GM19240 (cell line): ENCODE data around the gene SEMA3D.

Source experiments
- DNase-seq: peaks from one replicate; pipeline ENCODE4 v3.0.0; 2011; ENCODE audit warnings: low spot score; ENCODE audit not compliant: insufficient read length

The SEMA3D gene

DNA sequence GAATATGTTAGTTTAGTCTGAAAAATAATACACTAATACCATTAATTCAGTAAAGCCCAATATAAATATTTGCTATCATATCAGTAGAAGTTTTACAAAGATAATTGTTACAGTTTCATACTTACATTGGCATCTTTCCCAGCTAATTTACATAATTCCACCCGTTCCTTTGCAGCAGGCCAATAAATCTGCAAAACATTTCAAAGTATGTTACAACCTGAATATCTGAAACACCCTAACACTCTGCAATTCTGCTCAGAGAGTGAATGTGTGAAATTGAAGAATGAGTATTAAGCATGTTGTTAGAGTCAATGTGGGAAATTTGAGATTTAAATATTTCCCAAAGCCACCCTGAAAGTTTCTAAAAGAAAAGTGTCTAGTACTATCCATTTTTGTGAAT, 105.5 kb downstream of the SEMA3D start:
- no peak for DNase-seq

DNA sequence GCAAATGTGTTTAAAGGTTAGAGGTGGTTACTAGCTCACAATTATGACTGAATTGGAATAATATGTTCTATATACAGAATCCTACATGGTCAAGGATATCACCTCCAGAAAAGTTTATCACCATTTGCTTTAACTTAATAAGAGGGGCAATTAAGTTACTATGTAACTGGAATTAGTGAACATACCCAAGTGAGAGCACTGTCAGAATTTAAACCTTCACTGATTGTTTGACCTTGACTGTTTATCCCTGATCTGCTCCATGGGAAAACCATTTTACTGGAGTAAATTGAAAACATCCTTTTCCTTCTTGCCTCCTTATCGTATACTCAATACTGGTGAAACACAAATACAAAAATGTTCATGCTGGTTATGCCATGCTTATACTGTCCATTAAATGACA, 107.4 kb downstream of the SEMA3D start:
- DNase-seq, result no peak

DNA sequence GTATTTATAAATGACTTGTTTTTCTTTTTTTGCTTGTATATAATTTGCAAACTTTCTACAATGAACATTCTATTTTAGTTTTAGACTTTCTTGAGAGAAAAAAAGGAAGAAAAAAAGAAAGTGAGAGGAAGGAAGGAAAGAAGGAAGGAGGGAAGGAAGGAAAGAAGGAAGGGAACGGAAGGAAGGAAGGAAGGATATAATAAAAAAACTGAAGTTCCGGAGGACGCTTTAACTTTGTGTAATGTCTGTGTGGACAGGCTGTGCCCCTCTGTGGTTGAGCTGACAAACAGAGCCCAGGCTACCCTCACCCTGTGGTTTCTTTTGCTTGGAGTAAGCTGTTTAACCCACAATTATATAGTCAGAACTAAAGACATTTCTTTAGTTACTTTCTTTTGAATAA, 108.7 kb downstream of the SEMA3D start:
- DNase-seq, result no peak

DNA sequence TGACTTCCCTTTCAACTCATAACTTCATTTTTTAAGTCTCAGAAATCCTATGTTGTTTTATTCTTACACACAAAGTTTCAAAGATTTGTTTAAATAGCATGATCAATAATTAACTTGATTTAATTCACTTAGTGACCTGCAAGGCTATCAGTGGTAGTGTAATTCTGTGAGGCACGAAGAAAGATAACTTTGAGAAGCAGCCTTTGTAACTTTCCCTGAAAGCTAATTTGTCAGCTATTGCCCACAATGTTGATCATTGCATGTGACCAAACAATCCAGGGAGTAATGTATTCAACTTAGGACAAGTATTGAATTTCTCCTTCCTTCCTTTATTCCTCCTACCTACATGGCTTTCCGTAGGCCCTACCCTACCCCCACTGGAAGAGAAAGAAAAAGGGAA, 111.0 kb downstream of the SEMA3D start:
- no peak for DNase-seq

DNA sequence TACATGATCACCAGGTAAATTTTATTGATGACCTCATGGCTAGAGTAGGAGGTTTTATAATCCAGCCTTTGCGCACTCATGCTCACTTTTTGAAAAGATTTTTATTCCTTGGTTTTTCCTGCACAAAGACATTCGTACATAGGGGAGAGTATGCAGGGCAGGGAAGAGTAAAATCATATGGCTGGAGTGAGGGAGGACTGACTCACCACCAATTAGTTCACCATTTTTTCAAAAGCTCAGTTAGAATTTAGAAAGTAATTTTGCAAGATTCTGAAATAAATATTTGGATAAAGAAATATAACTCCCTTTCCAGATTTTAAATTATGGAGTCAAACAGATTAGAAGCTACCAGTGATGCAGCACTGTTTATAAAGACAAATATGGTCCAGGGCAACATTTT, 111.9 kb downstream of the SEMA3D start:
- no peak for DNase-seq

DNA sequence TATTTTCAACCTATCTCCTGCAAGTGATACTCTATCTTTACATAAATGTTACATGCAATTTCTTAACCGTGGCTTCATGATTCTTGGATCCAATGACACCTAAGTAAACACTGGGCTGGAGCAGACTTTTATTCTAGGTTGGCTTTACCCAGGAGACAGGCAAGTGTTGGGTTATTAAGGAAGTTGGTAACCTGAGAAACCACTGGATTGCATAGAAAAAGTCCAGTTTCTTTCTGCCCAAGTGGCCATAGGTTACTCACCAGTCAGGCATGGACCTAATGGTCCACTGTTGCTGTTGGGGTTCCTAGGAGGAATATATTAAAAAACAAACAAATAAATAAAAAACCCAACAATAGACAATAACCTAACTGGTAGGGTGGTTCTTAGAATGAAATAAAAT, 112.8 kb downstream of the SEMA3D start:
- no peak for DNase-seq

DNA sequence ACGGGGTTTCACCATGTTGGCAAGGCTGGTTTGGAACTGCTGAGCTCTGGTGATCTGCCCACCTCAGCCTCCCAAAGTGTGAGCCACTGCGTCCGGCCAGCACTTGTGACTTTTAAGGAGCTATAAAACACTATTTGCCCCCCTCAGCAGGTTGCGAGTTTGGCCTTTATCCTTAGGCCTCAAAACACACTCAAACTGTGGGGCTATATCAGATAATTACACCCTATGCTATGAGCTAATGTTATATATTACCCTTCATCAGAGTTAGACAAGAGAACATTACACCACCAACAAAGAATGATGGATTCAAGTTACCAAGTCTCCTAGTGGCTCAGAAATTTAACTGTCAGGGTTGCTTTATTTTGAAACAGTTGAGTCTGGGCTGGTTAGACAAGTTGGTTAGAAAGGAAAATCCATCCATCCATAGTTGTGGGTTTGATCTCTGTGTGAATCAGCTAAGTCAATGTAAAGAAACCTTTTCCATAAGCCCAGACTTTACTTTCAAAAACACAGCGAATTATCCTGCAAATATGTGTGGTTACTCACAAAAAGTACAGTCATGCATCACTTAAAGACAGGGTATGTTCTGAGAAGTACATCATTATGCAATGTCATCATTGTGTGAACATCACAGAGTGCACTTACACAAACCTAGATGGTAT, 115.8 kb downstream of the SEMA3D start:
- no peak for DNase-seq

DNA sequence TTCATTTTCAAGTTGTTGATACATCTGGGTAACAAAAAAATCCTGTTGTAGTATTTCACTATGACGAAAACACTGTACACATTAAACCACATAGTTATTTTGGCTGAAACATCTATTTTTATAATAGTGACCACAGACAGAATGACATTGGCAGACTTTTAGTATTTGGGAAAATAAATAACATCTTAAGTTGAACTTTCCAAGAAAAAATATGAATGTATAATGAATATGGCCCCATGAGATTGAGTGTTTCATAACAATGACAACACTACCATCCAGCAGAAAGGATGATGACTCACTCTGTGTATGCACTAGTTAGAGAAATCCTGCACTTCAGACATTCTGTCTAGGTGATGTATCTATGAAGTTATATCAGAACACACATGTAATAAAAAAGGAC, 118.1 kb downstream of the SEMA3D start:
- DNase-seq, result no peak

DNA sequence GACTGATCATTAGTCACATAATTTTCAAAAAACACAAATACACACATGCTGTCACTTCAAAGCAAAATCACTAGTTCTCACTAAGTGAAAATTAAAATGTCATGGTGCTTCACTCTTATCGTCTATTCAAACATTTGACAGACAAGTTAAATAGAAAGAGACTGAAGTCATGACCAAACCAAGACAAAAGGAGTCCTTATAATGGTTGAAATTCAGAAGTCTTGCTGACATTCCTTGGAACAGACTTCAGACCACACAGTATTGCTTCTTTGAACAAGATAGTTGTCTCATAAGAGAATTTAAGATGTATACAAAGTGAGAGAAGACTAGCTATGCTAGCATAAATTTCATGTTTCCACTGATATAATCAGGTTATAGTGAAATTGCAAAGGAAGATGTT, 119.5 kb downstream of the SEMA3D start:
- no peak for DNase-seq

DNA sequence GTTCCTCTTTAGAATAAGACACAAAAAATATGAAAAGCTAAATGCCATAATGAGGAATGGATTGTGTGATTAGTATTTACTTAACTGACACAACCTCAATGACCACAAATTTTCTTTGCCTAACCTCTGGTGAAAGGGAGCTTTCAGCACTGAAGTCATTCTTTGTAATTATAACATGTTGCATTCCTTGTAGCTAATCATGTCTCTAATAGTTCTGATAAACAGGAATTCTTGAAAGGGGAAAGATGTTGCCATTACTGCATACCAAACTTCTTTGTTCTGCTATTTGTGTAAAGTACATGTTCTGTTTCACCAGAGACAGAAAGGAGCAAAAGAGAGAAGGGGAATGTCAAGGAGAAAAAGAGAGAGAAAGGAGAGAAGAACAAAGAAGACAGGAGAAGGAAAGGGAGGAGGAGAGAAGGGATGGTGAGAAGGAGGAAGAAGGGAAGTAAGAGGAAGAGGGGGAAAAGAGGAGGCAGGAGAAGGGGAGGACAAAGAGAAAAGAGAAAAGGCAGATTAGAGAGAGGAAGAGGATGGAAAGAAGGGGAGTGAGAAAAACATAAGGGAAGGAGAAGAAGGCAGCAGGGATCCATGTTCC, 120.9 kb downstream of the SEMA3D start:
- DNase-seq, result no peak

DNA sequence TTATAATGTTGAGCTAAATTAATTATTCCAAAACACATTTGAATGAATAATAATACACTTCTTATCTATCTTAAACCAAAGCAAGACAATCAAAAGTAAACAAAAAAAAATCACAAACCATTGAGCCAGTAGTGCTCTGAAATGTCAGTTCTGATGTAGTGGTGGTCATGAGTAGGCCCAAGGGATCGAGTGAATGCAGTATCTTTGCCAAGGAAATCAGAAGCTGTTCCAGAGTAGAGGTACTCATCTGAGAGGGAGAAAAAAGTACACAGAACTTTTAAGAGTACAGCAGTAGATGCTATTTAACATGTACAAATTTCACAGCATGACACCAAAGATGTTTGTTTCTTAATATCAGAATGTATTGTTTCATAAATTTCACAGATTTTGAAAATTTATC, 121.5 kb downstream of the SEMA3D start:
- DNase-seq, result no peak

DNA sequence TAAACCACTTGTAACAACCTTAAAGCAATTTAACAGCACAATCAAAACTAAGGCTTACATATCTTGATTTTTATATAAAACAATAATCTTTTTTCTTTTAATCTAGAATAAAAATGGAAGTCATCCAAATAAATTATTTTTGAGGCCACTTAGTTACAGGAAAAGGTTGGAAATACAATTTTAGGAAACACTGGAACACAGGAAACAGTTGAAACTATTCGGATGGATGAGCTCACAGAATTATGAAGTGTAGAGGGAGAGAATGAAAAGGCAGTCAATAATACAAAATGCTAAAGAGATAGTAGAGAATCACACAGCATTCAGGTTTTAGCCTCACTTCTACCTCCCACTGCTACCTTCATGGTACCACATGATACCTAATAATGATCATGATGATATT, 124.2 kb downstream of the SEMA3D start:
- DNase-seq, result no peak

DNA sequence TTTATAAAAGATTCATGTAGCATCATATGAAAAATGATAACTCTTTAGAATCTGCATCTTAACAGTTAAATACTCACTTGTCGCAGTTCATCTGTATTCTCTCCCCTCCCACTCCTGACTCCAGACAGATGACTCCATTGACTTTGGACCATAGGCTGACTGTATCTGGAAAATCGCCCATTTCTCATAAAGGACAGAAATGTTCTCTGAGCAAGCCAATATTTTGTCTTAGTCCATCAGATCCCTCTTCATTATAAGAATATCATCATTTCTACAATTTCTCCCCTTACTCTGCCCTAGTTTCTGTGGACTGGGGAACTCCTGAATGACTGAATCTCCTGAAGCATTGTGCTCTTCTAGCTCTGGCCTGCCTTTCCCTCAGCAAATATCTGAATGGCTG, 125.4 kb downstream of the SEMA3D start:
- DNase-seq, result no peak

DNA sequence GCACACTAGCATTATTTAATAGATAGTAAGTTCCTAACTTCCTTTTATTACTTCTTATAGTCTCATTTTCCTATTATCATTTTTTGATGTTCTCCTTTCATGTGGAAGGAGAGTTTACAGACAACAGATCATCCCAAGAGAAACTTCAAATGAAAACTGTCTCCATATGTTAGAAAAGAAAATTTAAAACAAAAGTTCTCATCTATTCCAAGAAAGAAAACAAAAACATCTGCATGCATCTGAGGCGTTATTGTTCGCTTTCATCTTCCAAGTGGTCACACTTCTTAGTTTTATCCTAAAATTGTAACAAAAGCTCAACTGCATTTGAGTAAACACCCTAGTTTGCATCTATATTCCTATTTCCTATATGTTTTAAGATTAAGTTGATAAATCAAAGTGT, 126.2 kb downstream of the SEMA3D start:
- no peak for DNase-seq

DNA sequence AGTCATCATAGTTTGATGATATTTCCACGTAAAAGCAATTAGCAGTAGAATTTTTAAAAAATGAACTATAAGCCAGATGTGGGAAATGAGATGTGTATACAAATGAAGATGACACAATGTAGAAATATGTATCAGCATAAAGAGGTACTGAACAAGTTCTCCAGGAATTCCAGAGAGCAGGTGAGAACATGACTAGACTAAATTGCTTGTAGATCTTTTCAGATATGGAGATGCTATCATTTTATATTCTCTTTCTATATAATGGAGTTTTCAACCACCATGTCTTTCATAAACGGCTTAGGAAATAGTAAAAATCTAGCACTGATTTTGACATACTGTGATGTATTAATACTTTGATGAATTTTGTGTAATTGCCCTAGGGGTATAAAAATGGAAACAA, 130.9 kb downstream of the SEMA3D start:
- DNase-seq, result no peak

DNA sequence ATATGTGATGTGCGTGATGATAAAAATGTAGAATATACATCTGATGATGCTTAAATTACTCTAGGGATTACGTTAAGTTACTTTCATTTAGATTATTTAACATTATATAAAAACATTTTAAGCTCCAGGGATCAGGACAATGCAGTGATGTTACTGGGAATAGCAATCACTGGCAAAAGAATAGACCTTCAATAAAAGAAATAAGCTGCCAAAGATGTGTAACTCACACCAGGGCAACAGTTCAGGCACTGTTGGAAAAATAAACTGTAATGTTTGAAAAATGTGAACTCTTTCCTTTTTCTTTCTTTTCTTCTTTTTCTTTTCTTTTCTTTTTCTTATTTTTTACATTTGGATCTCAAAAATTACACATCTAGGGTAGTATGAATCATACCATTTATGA, 131.7 kb downstream of the SEMA3D start:
- DNase-seq, result no peak

DNA sequence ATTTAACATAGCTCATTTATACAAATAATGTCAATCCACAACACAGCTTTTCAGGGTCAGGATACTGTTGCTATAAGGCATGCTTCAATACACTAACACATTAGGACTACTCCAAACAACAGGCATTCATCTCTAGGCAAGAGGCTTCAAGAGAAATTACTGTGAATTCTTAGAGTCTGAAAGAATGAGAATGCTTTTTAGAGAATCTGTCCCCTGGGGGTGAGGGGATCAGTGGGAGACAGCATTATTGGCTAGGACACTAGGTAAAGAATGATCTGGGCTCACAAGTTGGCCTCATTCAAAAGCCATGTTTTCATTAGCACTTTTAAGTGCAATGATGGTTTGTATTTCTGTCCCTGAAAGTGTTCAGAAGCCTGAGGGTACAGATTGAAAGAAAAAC, 132.6 kb downstream of the SEMA3D start:
- DNase-seq, result no peak

DNA sequence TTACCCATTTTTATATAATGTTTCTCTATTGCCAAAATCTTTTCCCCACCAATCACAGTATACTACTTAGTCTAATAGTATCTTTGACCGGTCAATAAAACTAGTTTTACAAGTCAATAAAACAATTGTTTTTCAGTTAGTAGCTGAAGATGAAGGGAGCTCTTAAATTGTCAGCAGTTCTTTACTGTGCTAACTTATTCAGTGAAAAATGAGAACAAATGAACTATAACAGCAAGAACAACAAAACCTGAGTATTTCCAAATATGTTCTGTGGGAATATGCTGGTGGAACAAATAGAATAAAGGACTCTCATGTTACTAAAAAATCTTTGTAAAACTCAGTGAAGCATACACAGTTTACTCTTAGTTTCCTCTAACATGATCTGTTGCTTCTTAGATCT, 134.0 kb downstream of the SEMA3D start:
- DNase-seq, result no peak

DNA sequence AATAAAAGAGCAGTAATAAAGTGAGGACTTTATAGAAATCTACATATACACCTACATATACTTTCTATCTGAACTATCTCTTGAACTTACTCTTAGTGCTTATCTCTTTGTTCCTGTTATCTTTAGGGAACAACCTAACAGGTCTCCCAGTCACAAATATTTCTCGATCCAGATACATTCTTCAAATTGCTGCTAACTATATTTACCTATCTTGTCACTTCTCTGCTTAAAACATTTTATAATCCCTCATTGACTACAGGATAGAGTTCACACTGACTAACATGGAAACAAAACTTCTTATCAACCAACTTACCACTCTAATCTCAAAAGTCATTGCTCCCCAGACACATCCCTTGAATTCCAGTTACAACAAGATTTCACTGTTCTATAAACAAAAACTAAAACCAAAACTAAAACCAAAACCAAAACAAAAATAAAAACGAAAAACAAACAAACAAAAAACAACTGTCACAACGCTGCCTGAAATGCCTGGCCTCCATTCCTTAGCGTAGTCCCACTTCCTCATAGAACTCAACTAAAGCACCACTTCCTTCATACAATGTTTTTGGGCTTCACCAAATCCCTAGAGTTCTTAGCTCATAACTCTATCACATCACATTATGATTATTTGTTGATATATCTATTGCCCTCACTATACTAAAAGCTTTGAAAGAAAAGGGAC, 134.7 kb downstream of the SEMA3D start:
- no peak for DNase-seq

DNA sequence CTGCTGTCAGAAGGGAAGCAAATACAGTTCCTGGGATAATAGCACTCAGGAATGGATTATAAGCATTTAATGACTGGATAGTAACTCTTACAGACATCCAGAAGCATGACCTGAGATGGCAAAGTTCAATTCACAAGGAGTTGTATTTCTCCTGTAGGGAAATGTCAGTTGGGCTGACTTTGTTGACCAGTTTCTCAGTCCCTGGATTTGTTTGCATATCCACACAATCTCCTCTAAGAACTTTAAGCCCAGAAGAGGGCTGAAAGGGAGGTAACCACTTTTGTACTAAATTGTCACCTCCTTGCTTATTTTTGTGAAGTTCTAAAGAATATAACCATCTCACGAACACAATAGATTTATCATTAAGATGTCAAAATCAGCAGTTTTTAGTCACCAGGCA, 140.3 kb downstream of the SEMA3D start:
- DNase-seq, result no peak

DNA sequence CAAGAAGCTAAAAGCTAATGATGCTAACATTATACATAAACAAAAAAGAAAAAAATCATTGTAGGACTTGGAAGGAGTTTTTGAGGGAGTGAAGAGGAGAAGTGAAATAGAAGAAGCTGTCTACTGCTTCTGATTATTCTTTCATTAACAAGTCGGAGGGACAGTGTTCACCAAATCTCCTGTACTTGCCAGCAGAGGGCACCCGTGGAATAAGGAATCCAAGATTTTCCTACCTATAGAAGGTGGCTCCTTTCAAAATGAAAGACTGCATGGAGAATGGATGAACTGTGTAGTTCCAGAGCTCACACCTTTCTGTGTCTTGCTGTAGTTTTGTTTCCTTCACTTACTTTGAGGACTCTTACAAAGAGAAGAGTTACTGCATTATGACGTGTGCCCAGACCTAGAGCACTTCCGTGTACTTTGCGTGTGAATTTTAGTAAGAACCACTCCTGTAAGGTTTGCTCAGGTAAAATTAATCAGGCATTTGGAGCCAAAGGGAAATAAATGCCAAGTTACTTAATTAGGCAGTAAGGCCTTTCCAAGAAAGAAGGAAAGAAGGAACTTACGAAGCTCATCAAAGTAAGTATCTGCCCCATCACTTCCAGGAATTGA, 145.1 kb downstream of the SEMA3D start:
- DNase-seq, result no peak

DNA sequence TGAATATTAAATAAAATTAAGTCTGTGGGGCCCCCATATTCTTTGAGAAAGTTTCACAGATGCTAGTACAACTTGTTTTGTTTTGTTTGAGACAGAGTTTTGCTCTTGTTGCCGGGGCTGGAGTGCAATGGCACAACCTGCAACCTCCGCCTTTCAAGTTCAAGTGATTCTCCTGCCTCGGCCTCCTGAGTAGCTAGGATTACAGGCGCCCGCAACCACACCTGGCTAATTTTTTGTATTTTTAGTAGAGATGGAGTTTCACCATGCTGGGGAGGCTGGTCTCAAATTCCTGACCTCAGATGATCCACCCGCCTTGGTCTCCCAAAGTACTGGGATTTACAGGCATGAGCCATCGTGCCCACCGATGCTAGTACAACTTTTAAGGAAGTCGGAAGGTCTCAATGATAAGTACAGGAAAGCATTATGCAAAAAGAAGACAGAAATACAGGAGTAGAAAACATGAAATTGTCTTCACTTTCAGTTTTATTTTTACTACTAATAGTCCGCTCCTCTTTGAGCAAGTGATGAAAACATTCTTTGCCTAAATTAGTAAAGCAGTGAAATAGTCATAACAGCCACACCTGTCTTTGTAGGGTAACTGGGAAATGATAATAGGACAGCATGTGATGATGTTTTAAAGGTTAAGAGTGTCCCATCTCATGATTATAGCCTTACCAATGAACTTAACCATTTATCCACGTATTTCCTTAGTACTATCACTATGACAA, 147.5 kb downstream of the SEMA3D start:
- no peak for DNase-seq
